HG03442 (cell line): Measurements from ENCODE around the gene CCT8.
A peak's percentile ranks its signal among the peaks of the same experiment; 100 is the strongest.

ENCODE experiments used
- ATAC-seq: cut with Tn5 transposase; IDR thresholded peaks from one replicate; pipeline ENCODE4 v1.9.1; 2021; ENCODE audit warnings: mild to moderate bottlenecking, moderate library complexity; ENCODE audit not compliant: unreplicated experiment

CCT8 gene

GRCh38 chr21:29073222-29074006, at the start of gene CCT8:
TSS of gene CCT8 (minus strand) at chr21:29073648. CDS start at chr21:29073590, 58 bp downstream.
- ATAC-seq: peak; percentile 83

GRCh38 chr21:29121759-29122158, 48.3 kb upstream of the CCT8 start:
- peak; percentile 79 for ATAC-seq

- ATAC-seq: peak; percentile 44
These were observed 44.0 kb upstream of the CCT8 start for GRCh38 chr21:29117372-29117955.

GRCh38 chr21:29115899-29116298, 42.5 kb upstream of the CCT8 start:
- ATAC-seq: no peak

- no peak for ATAC-seq
These were observed 41.5 kb upstream of the CCT8 start for GRCh38 chr21:29114765-29115500.

- ATAC-seq: no peak
These were observed 31.8 kb upstream of the CCT8 start for GRCh38 chr21:29105218-29105617.

- ATAC-seq: no peak
These were observed 30.8 kb upstream of the CCT8 start for GRCh38 chr21:29104239-29104708.

- ATAC-seq: no peak
These were observed 29.4 kb upstream of the CCT8 start for GRCh38 chr21:29102791-29103257.

GRCh38 chr21:29098156-29098555, 24.7 kb upstream of the CCT8 start:
- no peak for ATAC-seq

- ATAC-seq: no peak
These were observed 23.0 kb upstream of the CCT8 start for GRCh38 chr21:29096218-29097015.

GRCh38 chr21:29092102-29092959, 18.9 kb upstream of the CCT8 start:
- no peak for ATAC-seq

GRCh38 chr21:29091033-29091432, 17.6 kb upstream of the CCT8 start:
- ATAC-seq: no peak

GRCh38 chr21:29085106-29085752, 11.8 kb upstream of the CCT8 start:
- no peak for ATAC-seq

- ATAC-seq: no peak
These were observed 10.9 kb upstream of the CCT8 start for GRCh38 chr21:29084372-29084771.

- ATAC-seq: no peak
These were observed 9.9 kb upstream of the CCT8 start for GRCh38 chr21:29083306-29083705.

- ATAC-seq: no peak
These were observed 8.8 kb upstream of the CCT8 start for GRCh38 chr21:29082046-29082815.

- ATAC-seq: no peak
These were observed 7.0 kb upstream of the CCT8 start for GRCh38 chr21:29080454-29080941.
